ENCODE results near the gene IPO8.
"Not testable (repeated sequence)": the region's sequence is repeated elsewhere in the genome, so short reads cannot be mapped to it uniquely, and the experiment has no call there.

IPO8 gene

GRCh38 chr12:30624009-30624408, 71.7 kb downstream of the IPO8 start:
- H3K4me3 ChIP-seq (ENCODE audit: low read depth in 1 of 2, low read length in 2 of 2) = no peak overlapping the region
- H3K4me1 ChIP-seq (ENCODE audit: insufficient read depth, low read length) = no peaks in the 10 kb centered on the region
- H3K27me3 ChIP-seq (ENCODE audit: control insufficient read depth in 1 of 2, insufficient read depth in 2 of 2, low read length in 2 of 2) = no peaks in the 10 kb centered on the region
- no peak overlapping the region for H3K9ac ChIP-seq (ENCODE audit: low read length)
- peaks cover 6% of the 10 kb centered on the region for H3K36me3 ChIP-seq (ENCODE audit: insufficient read depth, low read length)
- H3K27ac ChIP-seq (ENCODE audit: low read depth, low read length) = no peak overlapping the region
- H3K9me3 ChIP-seq (ENCODE audit: low read length) = no peaks in the 10 kb centered on the region

- no peak overlapping the region for H3K27ac ChIP-seq (ENCODE audit: low read depth, low read length)
- no peak overlapping the region for H3K4me3 ChIP-seq (ENCODE audit: low read depth in 1 of 2, low read length in 2 of 2)
- H3K4me1 ChIP-seq (ENCODE audit: insufficient read depth, low read length) = no peaks in the 10 kb centered on the region
- no peaks in the 10 kb centered on the region for H3K27me3 ChIP-seq (ENCODE audit: control insufficient read depth in 1 of 2, insufficient read depth in 2 of 2, low read length in 2 of 2)
- H3K36me3 ChIP-seq (ENCODE audit: insufficient read depth, low read length) = no peaks in the 10 kb centered on the region
- no peaks in the 10 kb centered on the region for H3K9me3 ChIP-seq (ENCODE audit: low read length)
- no peak overlapping the region for H3K9ac ChIP-seq (ENCODE audit: low read length)
Measured at GRCh38 chr12:30622509-30622908, 73.2 kb downstream of the IPO8 start.

GRCh38 chr12:30621663-30622241, 73.9 kb downstream of the IPO8 start:
- H3K9me3 ChIP-seq (ENCODE audit: low read length) = not testable (repeated sequence)

GRCh38 chr12:30617346-30618016, 78.2 kb downstream of the IPO8 start:
- Histone ChIP-seq H3K9me3 (ENCODE audit: low read length) (no peaks in the 10 kb centered on the region), H3K27ac (ENCODE audit: low read depth, low read length) (no peak overlapping the region), H3K9ac (ENCODE audit: low read length) (no peak overlapping the region), H3K27me3 (ENCODE audit: control insufficient read depth in 1 of 2, insufficient read depth in 2 of 2, low read length in 2 of 2) (no peaks in the 10 kb centered on the region), H3K4me3 (ENCODE audit: low read depth in 1 of 2, low read length in 2 of 2) (no peak overlapping the region), H3K36me3 (ENCODE audit: insufficient read depth, low read length) (no peaks in the 10 kb centered on the region), H3K4me1 (ENCODE audit: insufficient read depth, low read length) (no peaks in the 10 kb centered on the region)

More at GRCh38 chr12:30621663-30622241, 73.9 kb downstream of the IPO8 start:
- not testable (repeated sequence) for H3K36me3 ChIP-seq (ENCODE audit: insufficient read depth, low read length); H3K9ac ChIP-seq (ENCODE audit: low read length); H3K27ac ChIP-seq (ENCODE audit: low read depth, low read length); H3K4me3 ChIP-seq (ENCODE audit: low read depth in 1 of 2, low read length in 2 of 2); H3K4me1 ChIP-seq (ENCODE audit: insufficient read depth, low read length); H3K27me3 ChIP-seq (ENCODE audit: control insufficient read depth in 1 of 2, insufficient read depth in 2 of 2, low read length in 2 of 2)

- Histone ChIP-seq H3K4me1 (ENCODE audit: insufficient read depth, low read length) (no peaks in the 10 kb centered on the region), H3K27me3 (ENCODE audit: control insufficient read depth in 1 of 2, insufficient read depth in 2 of 2, low read length in 2 of 2) (no peaks in the 10 kb centered on the region), H3K27ac (ENCODE audit: low read depth, low read length) (no peak overlapping the region), H3K9ac (ENCODE audit: low read length) (no peak overlapping the region), H3K36me3 (ENCODE audit: insufficient read depth, low read length) (no peaks in the 10 kb centered on the region), H3K9me3 (ENCODE audit: low read length) (no peaks in the 10 kb centered on the region), H3K4me3 (ENCODE audit: low read depth in 1 of 2, low read length in 2 of 2) (no peak overlapping the region)
Measured at GRCh38 chr12:30614031-30614430, 81.6 kb downstream of the IPO8 start.

GRCh38 chr12:30613119-30613830, 82.4 kb downstream of the IPO8 start:
- H3K27ac ChIP-seq (ENCODE audit: low read depth, low read length) = no peak overlapping the region
- H3K4me3 ChIP-seq (ENCODE audit: low read depth in 1 of 2, low read length in 2 of 2) = no peak overlapping the region
- no peaks in the 10 kb centered on the region for H3K9me3 ChIP-seq (ENCODE audit: low read length)
- H3K9ac ChIP-seq (ENCODE audit: low read length) = no peak overlapping the region
- H3K36me3 ChIP-seq (ENCODE audit: insufficient read depth, low read length) = no peaks in the 10 kb centered on the region
- no peaks in the 10 kb centered on the region for H3K27me3 ChIP-seq (ENCODE audit: control insufficient read depth in 1 of 2, insufficient read depth in 2 of 2, low read length in 2 of 2)
- H3K4me1 ChIP-seq (ENCODE audit: insufficient read depth, low read length) = no peaks in the 10 kb centered on the region

- Histone ChIP-seq H3K4me1 (ENCODE audit: insufficient read depth, low read length) (no peaks in the 10 kb centered on the region), H3K27me3 (ENCODE audit: control insufficient read depth in 1 of 2, insufficient read depth in 2 of 2, low read length in 2 of 2) (no peaks in the 10 kb centered on the region), H3K9me3 (ENCODE audit: low read length) (no peaks in the 10 kb centered on the region), H3K27ac (ENCODE audit: low read depth, low read length) (no peak overlapping the region), H3K4me3 (ENCODE audit: low read depth in 1 of 2, low read length in 2 of 2) (no peak overlapping the region), H3K36me3 (ENCODE audit: insufficient read depth, low read length) (no peaks in the 10 kb centered on the region), H3K9ac (ENCODE audit: low read length) (no peak overlapping the region)
Measured at GRCh38 chr12:30610718-30611117, 85.0 kb downstream of the IPO8 start.

- H3K27me3 ChIP-seq (ENCODE audit: control insufficient read depth in 1 of 2, insufficient read depth in 2 of 2, low read length in 2 of 2); H3K9ac ChIP-seq (ENCODE audit: low read length): not testable (repeated sequence)
Measured at GRCh38 chr12:30609819-30610218, 85.8 kb downstream of the IPO8 start.

GRCh38 chr12:30604302-30604701, 91.4 kb downstream of the IPO8 start:
- H3K9me3 ChIP-seq (ENCODE audit: low read length); H3K27ac ChIP-seq (ENCODE audit: low read depth, low read length); H3K9ac ChIP-seq (ENCODE audit: low read length): not testable (repeated sequence)

More at GRCh38 chr12:30609819-30610218, 85.8 kb downstream of the IPO8 start:
- not testable (repeated sequence) for H3K27ac ChIP-seq (ENCODE audit: low read depth, low read length); H3K36me3 ChIP-seq (ENCODE audit: insufficient read depth, low read length); H3K4me1 ChIP-seq (ENCODE audit: insufficient read depth, low read length); H3K9me3 ChIP-seq (ENCODE audit: low read length); H3K4me3 ChIP-seq (ENCODE audit: low read depth in 1 of 2, low read length in 2 of 2)

GRCh38 chr12:30603129-30603528, 92.5 kb downstream of the IPO8 start:
- Histone ChIP-seq H3K27me3 (ENCODE audit: control insufficient read depth in 1 of 2, insufficient read depth in 2 of 2, low read length in 2 of 2) (no peaks in the 10 kb centered on the region), H3K9me3 (ENCODE audit: low read length) (no peaks in the 10 kb centered on the region), H3K4me3 (ENCODE audit: low read depth in 1 of 2, low read length in 2 of 2) (no peak overlapping the region), H3K9ac (ENCODE audit: low read length) (no peak overlapping the region), H3K4me1 (ENCODE audit: insufficient read depth, low read length) (no peaks in the 10 kb centered on the region), H3K36me3 (ENCODE audit: insufficient read depth, low read length) (no peaks in the 10 kb centered on the region), H3K27ac (ENCODE audit: low read depth, low read length) (no peak overlapping the region)

More at GRCh38 chr12:30604302-30604701, 91.4 kb downstream of the IPO8 start:
- not testable (repeated sequence) for H3K27me3 ChIP-seq (ENCODE audit: control insufficient read depth in 1 of 2, insufficient read depth in 2 of 2, low read length in 2 of 2); H3K36me3 ChIP-seq (ENCODE audit: insufficient read depth, low read length); H3K4me1 ChIP-seq (ENCODE audit: insufficient read depth, low read length); H3K4me3 ChIP-seq (ENCODE audit: low read depth in 1 of 2, low read length in 2 of 2)

- H3K36me3 ChIP-seq (ENCODE audit: insufficient read depth, low read length) = no peaks in the 10 kb centered on the region
- H3K27me3 ChIP-seq (ENCODE audit: control insufficient read depth in 1 of 2, insufficient read depth in 2 of 2, low read length in 2 of 2) = no peaks in the 10 kb centered on the region
- H3K4me3 ChIP-seq (ENCODE audit: low read depth in 1 of 2, low read length in 2 of 2) = no peak overlapping the region
- no peak overlapping the region for H3K9ac ChIP-seq (ENCODE audit: low read length)
- no peaks in the 10 kb centered on the region for H3K4me1 ChIP-seq (ENCODE audit: insufficient read depth, low read length)
- no peak overlapping the region for H3K27ac ChIP-seq (ENCODE audit: low read depth, low read length)
- H3K9me3 ChIP-seq (ENCODE audit: low read length) = no peaks in the 10 kb centered on the region
Measured at GRCh38 chr12:30602678-30603077, 93.0 kb downstream of the IPO8 start.
